ENCODE data around the gene ACSF2. TPM values are rescaled to one million over a fixed set of nuclear protein-coding genes. Genes with fewer than 3 reads are reported as not detected.

ACSF2 gene
- total RNA-seq, 2 experiments from 2014 or later = 34.6 to 49.4 TPM

GRCh38 chr17:50452630-50453300 is 26.7 kb downstream of the ACSF2 start:
- CTCF ChIA-PET = interaction anchor here (0.7 kb wide), 1 partner anchor 26 kb away, joined by 3 read pairs; the partner anchor contains the start of gene RSAD1
- Mint-ChIP-seq H3K36me3 (no peaks in the 10 kb centered on the region), H3K4me1 (peaks cover 9% of the 10 kb centered on the region), H3K27me3 (no peaks in the 10 kb centered on the region), H3K9me3 (ENCODE audit: low read depth) (no peaks in the 10 kb centered on the region), H3K27ac (no peak overlapping the region), H3K4me3 (no peak overlapping the region)
- ATAC-seq (no peak), DNase-seq (no peak)

DNA sequence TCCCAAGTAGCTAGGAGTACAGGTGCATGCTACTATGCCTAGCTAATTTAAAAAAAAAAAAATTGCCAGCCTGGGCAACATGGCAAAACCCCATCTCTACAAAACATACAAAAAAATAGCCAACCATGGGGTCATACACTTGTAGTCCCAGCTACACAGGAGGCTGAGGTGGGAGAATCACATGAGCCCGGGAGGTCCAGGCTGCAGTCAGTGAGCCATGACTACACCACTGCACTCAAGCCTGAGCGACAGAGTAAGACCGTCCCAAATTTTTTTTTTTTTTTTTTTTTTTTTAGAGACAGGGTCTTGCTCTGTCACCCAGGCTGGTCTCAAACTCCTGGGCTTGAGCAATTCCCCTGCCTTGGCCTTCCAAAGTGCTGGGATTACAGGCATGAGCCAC is 27.9 kb downstream of the ACSF2 start:
- Mint-ChIP-seq H3K27ac (no peak overlapping the region), H3K4me1 (peaks cover 9% of the 10 kb centered on the region), H3K27me3 (no peaks in the 10 kb centered on the region), H3K36me3 (no peaks in the 10 kb centered on the region), H3K4me3 (no peak overlapping the region), H3K9me3 (ENCODE audit: low read depth) (no peaks in the 10 kb centered on the region)
- no peak for ATAC-seq
- CTCF ChIA-PET = interaction anchor here (0.7 to 0.8 kb wide), 2 partner anchors 18 to 85 kb away, joined by 3 to 4 read pairs; no protein-coding TSS in a partner anchor
- no peak for DNase-seq

GRCh38 chr17:50457621-50458020 is 31.6 kb downstream of the ACSF2 start:
- CTCF ChIA-PET = interaction anchor here (1.1 to 1.4 kb wide), 2 partner anchors 22 to 27 kb away, joined by 3 read pairs; no protein-coding TSS in a partner anchor
- Mint-ChIP-seq H3K27me3 (no peaks in the 10 kb centered on the region), H3K9me3 (ENCODE audit: low read depth) (no peaks in the 10 kb centered on the region), H3K4me1 (peaks cover 4% of the 10 kb centered on the region), H3K4me3 (no peak overlapping the region), H3K27ac (no peak overlapping the region), H3K36me3 (no peaks in the 10 kb centered on the region)
- no peak for ATAC-seq
- DNase-seq = no peak

- Mint-ChIP-seq H3K36me3 (no peaks in the 10 kb centered on the region), H3K4me1 (no peaks in the 10 kb centered on the region), H3K27me3 (no peaks in the 10 kb centered on the region), H3K4me3 (no peak overlapping the region), H3K27ac (no peak overlapping the region), H3K9me3 (ENCODE audit: low read depth) (no peaks in the 10 kb centered on the region)
- ATAC-seq (no peak), DNase-seq (no peak)
- CTCF ChIA-PET = interaction anchor here (1.1 to 1.4 kb wide), 2 partner anchors 21 to 28 kb away, joined by 3 read pairs; no protein-coding TSS in a partner anchor
These were observed 32.3 kb downstream of the ACSF2 start for GRCh38 chr17:50458270-50458669.

DNA sequence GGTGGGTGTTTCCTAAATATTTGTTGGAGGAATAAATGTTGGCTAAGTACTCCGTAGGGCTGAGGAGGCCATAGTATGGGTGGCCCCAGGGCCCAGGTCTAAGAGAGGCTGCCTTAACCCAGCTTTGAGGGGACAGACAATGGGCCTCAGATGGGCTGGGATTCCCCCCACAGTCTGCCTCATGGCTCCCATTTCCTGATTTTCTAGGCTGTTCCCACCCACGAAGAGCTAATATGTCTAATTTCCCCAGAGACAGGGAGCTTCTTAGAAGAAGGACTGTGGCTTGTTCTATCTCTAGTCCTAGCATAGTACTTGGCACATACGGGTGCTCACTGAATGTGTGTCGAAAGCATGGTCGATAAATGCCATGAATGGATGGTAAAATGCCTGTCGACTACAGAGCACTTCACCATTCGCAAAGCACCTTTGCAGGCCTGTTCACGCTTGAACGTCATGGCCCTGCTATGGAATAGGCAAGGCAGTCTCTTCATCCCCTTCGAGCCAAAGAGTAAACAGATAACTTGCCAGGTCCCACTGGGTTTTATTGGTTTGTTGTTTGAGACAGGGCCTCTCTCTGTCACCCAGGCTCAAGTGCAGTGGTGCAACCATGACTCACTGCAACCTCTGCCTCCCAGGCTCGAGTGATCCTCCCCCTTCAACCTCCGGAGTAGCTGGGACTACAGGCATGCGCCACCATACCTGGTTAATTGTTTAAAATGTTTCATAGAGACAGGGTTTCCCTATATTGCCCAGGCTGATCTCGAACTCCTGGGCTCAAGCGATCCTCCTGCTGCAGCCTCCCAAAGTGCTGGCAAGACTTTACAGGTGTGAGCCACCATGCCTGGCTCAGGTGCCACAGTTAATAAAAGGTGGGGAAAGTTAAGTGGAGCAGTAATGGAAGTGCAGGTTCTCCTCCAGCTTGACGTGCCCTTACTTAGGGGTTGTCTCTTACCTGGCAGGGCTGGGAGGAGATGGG is 33.0 kb downstream of the ACSF2 start:
- no peak for ATAC-seq
- no peaks in the 10 kb centered on the region for H3K36me3 Mint-ChIP-seq
- no peak overlapping the region for H3K27ac Mint-ChIP-seq
- H3K4me3 Mint-ChIP-seq = no peak overlapping the region
- CTCF ChIA-PET = interaction anchor here (0.7 to 1.4 kb wide), 4 partner anchors 20 to 97 kb away, joined by 3 read pairs; partner anchors contain the start of gene LRRC59
- H3K27me3 Mint-ChIP-seq = no peaks in the 10 kb centered on the region
- no peaks in the 10 kb centered on the region for H3K9me3 Mint-ChIP-seq (ENCODE audit: low read depth)
- no peak for DNase-seq
- no peaks in the 10 kb centered on the region for H3K4me1 Mint-ChIP-seq

- Mint-ChIP-seq H3K27ac (no peak overlapping the region), H3K27me3 (no peaks in the 10 kb centered on the region), H3K36me3 (no peaks in the 10 kb centered on the region), H3K4me3 (no peak overlapping the region), H3K9me3 (ENCODE audit: low read depth) (no peaks in the 10 kb centered on the region), H3K4me1 (no peaks in the 10 kb centered on the region)
- DNase-seq = no peak
- ATAC-seq = no peak
- CTCF ChIA-PET = interaction anchor here (0.7 to 1.0 kb wide), 2 partner anchors 62 to 98 kb away, joined by 3 read pairs; partner anchors contain the start of gene LRRC59
These were observed 33.7 kb downstream of the ACSF2 start for GRCh38 chr17:50459756-50460155.

- Mint-ChIP-seq H3K4me3 (no peak overlapping the region), H3K27ac (no peak overlapping the region), H3K27me3 (no peaks in the 10 kb centered on the region), H3K36me3 (no peaks in the 10 kb centered on the region), H3K9me3 (ENCODE audit: low read depth) (no peaks in the 10 kb centered on the region), H3K4me1 (no peaks in the 10 kb centered on the region)
- CTCF ChIA-PET = interaction anchor here (0.8 kb wide), 1 partner anchor 17 kb away, joined by 4 read pairs; the partner anchor contains the start of gene RSAD1
- DNase-seq (no peak), ATAC-seq (no peak)
These were observed 35.0 kb downstream of the ACSF2 start for GRCh38 chr17:50460831-50461526.

GRCh38 chr17:50461550-50462132 is 35.6 kb downstream of the ACSF2 start:
- DNase-seq (no peak), ATAC-seq (no peak)
- Mint-ChIP-seq H3K36me3 (no peaks in the 10 kb centered on the region), H3K4me3 (no peak overlapping the region), H3K4me1 (peaks cover 2% of the 10 kb centered on the region), H3K9me3 (ENCODE audit: low read depth) (no peaks in the 10 kb centered on the region), H3K27ac (no peak overlapping the region), H3K27me3 (no peaks in the 10 kb centered on the region)
- CTCF ChIA-PET = no interaction called here

- CTCF ChIA-PET = interaction anchor here (0.7 kb wide), 1 partner anchor 235 kb away, joined by 3 read pairs; no protein-coding TSS in a partner anchor
- no peak for DNase-seq
- Mint-ChIP-seq H3K27ac (no peak overlapping the region), H3K27me3 (peaks cover 3% of the 10 kb centered on the region), H3K9me3 (ENCODE audit: low read depth) (no peaks in the 10 kb centered on the region), H3K4me1 (peaks cover 2% of the 10 kb centered on the region), H3K36me3 (no peaks in the 10 kb centered on the region), H3K4me3 (no peak overlapping the region)
- no peak for ATAC-seq
These were observed 36.4 kb downstream of the ACSF2 start for GRCh38 chr17:50462446-50462845.

DNA sequence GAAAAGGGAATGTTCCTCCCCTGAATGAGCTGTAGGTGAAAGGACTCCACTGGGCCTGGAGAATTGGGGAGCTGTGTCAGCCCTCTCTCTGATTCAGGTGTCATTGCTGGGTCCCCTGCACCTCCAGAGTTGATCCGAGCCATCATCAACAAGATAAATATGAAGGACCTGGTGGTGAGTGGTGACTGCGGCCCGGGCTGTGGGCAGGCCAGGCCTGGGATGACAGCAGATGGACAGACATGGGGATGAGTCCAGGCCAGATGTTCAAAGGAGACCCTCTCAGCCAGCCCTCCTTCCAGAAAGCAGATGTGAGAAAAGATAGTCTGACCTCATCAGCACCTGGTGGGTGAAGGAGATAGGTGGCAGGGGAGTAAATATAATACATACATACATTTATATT is 38.1 kb downstream of the ACSF2 start:
- no peak overlapping the region for H3K27ac Mint-ChIP-seq
- H3K4me3 Mint-ChIP-seq = no peak overlapping the region
- peaks cover 6% of the 10 kb centered on the region for H3K4me1 Mint-ChIP-seq
- ATAC-seq = no peak
- H3K9me3 Mint-ChIP-seq (ENCODE audit: low read depth) = no peaks in the 10 kb centered on the region
- H3K27me3 Mint-ChIP-seq = peaks cover 15% of the 10 kb centered on the region
- no peak for DNase-seq
- H3K36me3 Mint-ChIP-seq = no peaks in the 10 kb centered on the region
- CTCF ChIA-PET = no interaction called here

DNA sequence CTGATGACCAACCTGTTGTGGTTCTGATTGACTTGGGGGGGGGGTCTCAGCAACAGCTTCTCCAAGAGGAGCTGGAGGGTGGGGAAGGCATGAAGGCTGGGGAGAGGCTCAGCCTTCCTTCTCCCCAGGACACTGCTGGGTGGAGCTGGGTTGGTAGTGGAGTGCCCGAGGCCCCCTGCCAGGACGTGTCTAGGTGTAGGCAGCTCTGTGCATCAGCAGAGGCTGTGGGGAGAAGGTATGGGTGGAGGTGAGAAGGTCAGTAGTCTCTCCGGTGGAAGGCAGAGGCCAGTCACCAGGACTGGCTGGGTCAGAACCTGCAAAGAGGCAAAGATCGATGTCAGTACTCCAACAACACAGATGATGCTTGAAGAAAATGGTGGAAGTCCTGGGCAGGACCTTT is 38.7 kb downstream of the ACSF2 start:
- Mint-ChIP-seq H3K27me3 (peaks cover 15% of the 10 kb centered on the region), H3K27ac (no peak overlapping the region), H3K9me3 (ENCODE audit: low read depth) (no peaks in the 10 kb centered on the region), H3K4me1 (peaks cover 6% of the 10 kb centered on the region), H3K36me3 (no peaks in the 10 kb centered on the region), H3K4me3 (no peak overlapping the region)
- DNase-seq (no peak), ATAC-seq (no peak)
- CTCF ChIA-PET = interaction anchor here (1.0 kb wide), 1 partner anchor 13 kb away, joined by 4 read pairs; no protein-coding TSS in a partner anchor

DNA sequence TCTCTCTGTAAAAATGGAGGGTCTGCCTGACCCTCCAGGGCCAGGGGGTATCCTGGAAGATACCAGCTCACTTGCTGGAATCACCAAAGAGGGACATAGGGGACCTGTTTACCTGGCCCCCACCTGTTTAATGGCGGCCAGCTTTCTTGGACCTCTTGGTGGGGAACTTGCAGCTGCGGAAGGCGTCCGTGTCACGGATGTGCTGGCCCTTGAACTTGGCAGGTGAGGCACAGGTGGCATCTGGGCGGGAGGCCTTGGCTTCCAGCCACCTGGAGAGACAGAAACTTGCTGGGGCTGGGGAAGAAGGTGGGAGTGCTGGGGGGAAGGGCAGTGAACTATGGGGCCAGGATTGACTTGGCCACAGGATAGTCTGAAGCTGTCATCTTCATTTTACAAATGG is 39.2 kb downstream of the ACSF2 start:
- Mint-ChIP-seq H3K4me3 (no peak overlapping the region), H3K27ac (no peak overlapping the region), H3K4me1 (peaks cover 6% of the 10 kb centered on the region), H3K36me3 (no peaks in the 10 kb centered on the region), H3K27me3 (peaks cover 17% of the 10 kb centered on the region), H3K9me3 (ENCODE audit: low read depth) (no peaks in the 10 kb centered on the region)
- DNase-seq = no peak
- no peak for ATAC-seq
- CTCF ChIA-PET = interaction anchor here (0.8 to 1.0 kb wide), 2 partner anchors 13 to 14 kb away, joined by 3 to 4 read pairs; no protein-coding TSS in a partner anchor

Data from activated CD8-positive, alpha-beta memory T cell treated with anti-CD3 and anti-CD28 coated beads, Interleukin-2, amount 10 ng/mL, durations not matched to agents 7 days and 5 days (primary cell).